Measurements from ENCODE around the gene SEMG2.

The SEMG2 gene

GRCh38 chr20:45221076-45221475 is at the start of gene SEMG2:
Gene SEMG2 (plus strand): TSS chr20:45221373. CDS start chr20:45221390, 17 bp downstream.
- no peak for DNase-seq

GRCh38 chr20:45173522-45173921 is 47.7 kb upstream of the SEMG2 start:
- no peak for DNase-seq

GRCh38 chr20:45174434-45175364 is 46.5 kb upstream of the SEMG2 start, which contains the start of gene PI3:
Gene PI3 (plus strand): TSS chr20:45174902. CDS start chr20:45174923, 21 bp downstream.
- no peak for DNase-seq

GRCh38 chr20:45176526-45177267 is 44.5 kb upstream of the SEMG2 start:
- DNase-seq: no peak

- DNase-seq: no peak
Measured at GRCh38 chr20:45179166-45179565, 42.0 kb upstream of the SEMG2 start.

GRCh38 chr20:45181639-45182038 is 39.5 kb upstream of the SEMG2 start:
- no peak for DNase-seq

GRCh38 chr20:45183084-45183483 is 38.1 kb upstream of the SEMG2 start:
- no peak for DNase-seq

- no peak for DNase-seq
Measured at GRCh38 chr20:45187693-45188092, 33.5 kb upstream of the SEMG2 start.

GRCh38 chr20:45189067-45189609 is 32.0 kb upstream of the SEMG2 start:
- no peak for DNase-seq

GRCh38 chr20:45189861-45190260 is 31.3 kb upstream of the SEMG2 start:
- no peak for DNase-seq

- no peak for DNase-seq
Measured at GRCh38 chr20:45191926-45192325, 29.2 kb upstream of the SEMG2 start.

GRCh38 chr20:45193331-45193730 is 27.8 kb upstream of the SEMG2 start:
- no peak for DNase-seq

GRCh38 chr20:45206725-45207124 is 14.4 kb upstream of the SEMG2 start, which contains the start of gene SEMG1:
Gene SEMG1 (plus strand): TSS chr20:45207033. CDS start chr20:45207054, 21 bp downstream.
- DNase-seq: no peak

- DNase-seq: no peak
Measured at GRCh38 chr20:45209924-45210323, 11.2 kb upstream of the SEMG2 start.

GRCh38 chr20:45211569-45212474 is 9.4 kb upstream of the SEMG2 start:
- DNase-seq: no peak

GRCh38 chr20:45212836-45213235 is 8.3 kb upstream of the SEMG2 start:
- DNase-seq: no peak

GRCh38 chr20:45218124-45218523 is 3.0 kb upstream of the SEMG2 start:
- DNase-seq: no peak

- no peak for DNase-seq
Measured at GRCh38 chr20:45218636-45219035, 2.5 kb upstream of the SEMG2 start.

- DNase-seq: no peak
Measured at GRCh38 chr20:45223136-45223535, 2.0 kb downstream of the SEMG2 start.

- no peak for DNase-seq
Measured at GRCh38 chr20:45226287-45226686, 5.1 kb downstream of the SEMG2 start.

GRCh38 chr20:45229264-45230056 is 8.3 kb downstream of the SEMG2 start:
- DNase-seq: no peak
